ENCODE data around the gene COPB2. TPM values are rescaled to one million over a fixed set of nuclear protein-coding genes. Genes with fewer than 3 reads are reported as not detected.
"Not testable (repeated sequence)": the region's sequence is repeated elsewhere in the genome, so short reads cannot be mapped to it uniquely, and the experiment has no call there.

COPB2 gene
- total RNA-seq, 1 donor from 2014 or later: 103 TPM

GRCh38 chr3:139357899-139358298 is 31.5 kb downstream of the COPB2 start:
- DNase-seq: no peak
- intact Hi-C loops (cut with micrococcal nuclease): loop anchor here (1.0 to 10.0 kb wide), 4 partner anchors 14 to 1173 kb away; partner anchors contain the start of genes ARMC8, CEP70, COPB2 and MRPS22
- no peaks in the 10 kb centered on the region for H3K27me3 Mint-ChIP-seq
- no peak overlapping the region for H3K4me3 Mint-ChIP-seq
- H3K4me1 Mint-ChIP-seq: peaks cover 16% of the 10 kb centered on the region
- peak overlapping the region; percentile 49 for H3K27ac Mint-ChIP-seq
- H3K36me3 Mint-ChIP-seq (ENCODE audit: low read depth): peaks cover 81% of the 10 kb centered on the region
- no peaks in the 10 kb centered on the region for H3K9me3 Mint-ChIP-seq

- H3K27me3 Mint-ChIP-seq: no peaks in the 10 kb centered on the region
- peaks cover 16% of the 10 kb centered on the region for H3K4me1 Mint-ChIP-seq
- H3K36me3 Mint-ChIP-seq (ENCODE audit: low read depth): peaks cover 82% of the 10 kb centered on the region
- DNase-seq: no peak
- H3K4me3 Mint-ChIP-seq: no peak overlapping the region
- H3K9me3 Mint-ChIP-seq: no peaks in the 10 kb centered on the region
- intact Hi-C loops (cut with micrococcal nuclease): loop anchor here (10.0 kb wide), 2 partner anchors 761 to 1171 kb away; partner anchors contain the start of genes ARMC8 and CEP70
- H3K27ac Mint-ChIP-seq: no peak overlapping the region
These were observed 33.6 kb downstream of the COPB2 start for GRCh38 chr3:139355891-139356290.

DNA sequence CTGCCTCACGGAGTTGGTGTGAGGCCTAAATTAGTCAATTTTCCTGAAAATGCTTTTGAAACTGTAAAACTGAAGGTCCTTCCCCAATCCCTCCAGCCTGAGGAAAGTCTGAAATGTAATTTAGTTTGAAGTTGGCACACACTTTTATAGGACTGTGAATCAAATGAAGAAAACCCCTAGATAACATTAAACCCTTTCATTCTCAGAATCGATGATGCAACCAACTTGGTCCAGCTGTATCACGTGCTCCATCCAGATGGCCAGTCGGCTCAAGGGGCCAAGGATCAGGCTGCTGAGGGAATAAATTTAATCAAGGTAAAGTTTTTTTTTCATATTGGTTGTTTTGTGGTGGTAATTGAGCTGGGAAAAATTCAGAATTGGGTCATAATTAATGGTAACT is 34.0 kb downstream of the COPB2 start:
- Mint-ChIP-seq H3K4me3 (no peak overlapping the region), H3K36me3 (ENCODE audit: low read depth) (peaks cover 82% of the 10 kb centered on the region), H3K4me1 (peaks cover 16% of the 10 kb centered on the region), H3K9me3 (no peaks in the 10 kb centered on the region), H3K27me3 (no peaks in the 10 kb centered on the region), H3K27ac (no peak overlapping the region)
- no peak for DNase-seq
- intact Hi-C loops (cut with micrococcal nuclease): loop anchor here (10.0 kb wide), 2 partner anchors 761 to 1171 kb away; partner anchors contain the start of genes ARMC8 and CEP70

DNA sequence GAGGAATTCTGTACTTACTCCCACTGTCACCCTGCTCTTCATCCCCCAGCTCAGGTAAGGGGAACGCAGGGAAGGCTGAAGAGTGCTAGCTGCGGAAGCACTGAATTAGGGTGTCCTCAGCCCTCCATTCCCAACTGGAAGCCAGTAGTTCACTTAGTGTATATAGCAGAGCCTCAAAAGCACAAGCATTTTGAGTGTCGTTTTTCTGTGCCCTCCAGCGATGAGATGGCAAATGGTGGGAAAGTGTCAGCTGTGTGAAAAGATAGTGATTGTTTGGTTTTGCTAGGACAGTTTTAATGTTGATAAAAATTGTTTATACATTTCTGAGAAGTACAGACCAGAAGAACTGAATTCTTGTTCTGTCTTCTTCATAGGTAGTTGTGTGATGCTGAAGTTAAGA is 34.8 kb downstream of the COPB2 start:
- H3K9me3 Mint-ChIP-seq: no peaks in the 10 kb centered on the region
- no peaks in the 10 kb centered on the region for H3K27me3 Mint-ChIP-seq
- no peak for DNase-seq
- H3K27ac Mint-ChIP-seq: no peak overlapping the region
- intact Hi-C loops (cut with micrococcal nuclease): loop anchor here (10.0 kb wide), 2 partner anchors 760 to 1170 kb away; partner anchors contain the start of genes ARMC8 and CEP70
- peaks cover 16% of the 10 kb centered on the region for H3K4me1 Mint-ChIP-seq
- H3K4me3 Mint-ChIP-seq: no peak overlapping the region
- H3K36me3 Mint-ChIP-seq (ENCODE audit: low read depth): peaks cover 79% of the 10 kb centered on the region

DNA sequence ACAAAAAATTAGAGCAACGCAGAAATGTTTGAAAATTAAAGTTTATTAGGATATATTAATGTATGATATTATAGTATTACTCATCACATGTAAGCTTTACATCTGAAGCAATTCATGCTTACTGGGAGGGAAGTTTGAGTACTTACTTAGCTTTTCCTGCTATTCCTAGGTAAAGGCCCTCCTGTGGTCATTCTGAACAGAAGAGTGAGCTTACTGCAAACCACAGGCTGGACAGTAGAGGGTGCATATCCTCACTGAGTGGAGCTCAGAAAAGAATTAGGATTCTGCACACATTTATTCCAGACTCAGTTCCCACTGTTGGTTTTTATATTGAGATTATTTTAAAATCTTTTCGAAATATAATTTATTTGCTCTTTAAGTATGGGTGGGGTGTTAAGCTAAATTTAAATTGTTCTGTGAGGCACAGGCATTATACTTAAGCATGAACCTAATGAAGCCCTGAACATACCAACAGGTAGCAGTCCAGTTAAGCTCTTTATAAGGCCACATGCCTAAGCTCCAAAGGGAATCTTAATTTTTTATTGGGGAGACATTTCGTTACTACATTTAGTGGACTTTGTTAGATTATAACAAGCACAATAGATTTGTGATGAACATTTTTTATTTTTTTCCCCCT is 35.4 kb downstream of the COPB2 start:
- no peak overlapping the region for H3K27ac Mint-ChIP-seq
- no peaks in the 10 kb centered on the region for H3K27me3 Mint-ChIP-seq
- intact Hi-C loops (cut with micrococcal nuclease): loop anchor here (10.0 kb wide), 2 partner anchors 759 to 1169 kb away; partner anchors contain the start of genes ARMC8 and CEP70
- DNase-seq: no peak
- H3K4me1 Mint-ChIP-seq: peaks cover 16% of the 10 kb centered on the region
- no peak overlapping the region for H3K4me3 Mint-ChIP-seq
- peaks cover 77% of the 10 kb centered on the region for H3K36me3 Mint-ChIP-seq (ENCODE audit: low read depth)
- H3K9me3 Mint-ChIP-seq: no peaks in the 10 kb centered on the region

- H3K9me3 Mint-ChIP-seq: peaks cover 6% of the 10 kb centered on the region
These were observed 42.7 kb downstream of the COPB2 start for GRCh38 chr3:139346771-139347170.

DNA sequence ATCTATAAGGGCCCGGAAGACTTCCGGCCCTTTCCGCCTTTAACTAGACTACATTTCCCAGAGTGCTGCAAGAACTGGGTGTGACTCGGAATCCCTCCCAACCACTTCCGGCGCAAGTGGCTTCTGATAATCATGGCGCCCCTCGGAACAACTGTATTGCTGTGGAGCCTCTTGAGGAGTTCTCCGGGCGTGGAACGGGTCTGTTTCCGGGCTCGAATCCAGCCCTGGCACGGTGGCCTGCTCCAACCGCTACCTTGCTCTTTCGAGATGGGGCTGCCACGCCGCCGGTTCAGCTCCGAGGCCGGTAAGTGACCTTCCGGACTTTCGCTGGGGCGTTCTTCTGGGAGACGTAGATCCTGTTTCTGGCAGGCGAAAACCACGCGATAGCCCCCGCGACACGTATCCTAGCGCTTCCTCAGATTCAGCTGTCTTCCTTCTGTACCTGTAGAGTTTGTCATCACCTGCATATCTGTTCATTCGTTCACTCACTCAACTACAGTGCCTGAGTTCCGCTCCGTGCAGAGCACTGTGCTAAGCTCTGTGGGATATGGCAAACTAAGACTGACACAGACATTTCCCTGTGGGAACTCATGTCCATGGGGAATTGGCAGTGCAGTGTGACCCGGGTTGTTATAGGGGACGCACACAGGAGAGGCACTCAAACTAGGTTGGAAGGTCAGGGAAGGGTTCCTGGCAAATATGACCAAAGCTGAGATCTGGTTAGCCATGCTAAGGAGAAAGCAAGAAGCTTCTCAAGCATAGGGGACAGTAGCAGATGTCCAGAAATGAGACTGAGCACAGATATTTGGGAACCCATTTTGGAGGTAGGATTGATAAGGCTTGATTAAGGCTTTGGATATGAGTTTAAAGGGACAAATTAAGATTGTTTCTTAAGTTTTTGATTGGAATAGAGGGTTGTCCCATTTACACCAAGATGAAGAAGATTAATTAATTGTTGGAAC is 45.3 kb downstream of the COPB2 start, which contains the start of gene MRPS22:
Gene MRPS22 (plus strand): TSS at position 126 of the 962 bp plus-strand sequence. CDS start 7 bp downstream, at position 133.
- intact Hi-C loops (cut with micrococcal nuclease): loop anchor here (1.0 to 10.0 kb wide), 4 partner anchors 14 to 509 kb away; partner anchors contain the start of genes COPB2, NMNAT3 and PIK3CB

More at GRCh38 chr3:139346771-139347170, 42.7 kb downstream of the COPB2 start:
- Mint-ChIP-seq H3K4me1 (peaks cover 5% of the 10 kb centered on the region), H3K27ac (no peak overlapping the region), H3K4me3 (no peak overlapping the region), H3K27me3 (no peaks in the 10 kb centered on the region), H3K36me3 (ENCODE audit: low read depth) (peaks cover 28% of the 10 kb centered on the region)
- DNase-seq: no peak
- intact Hi-C loops (cut with micrococcal nuclease): loop anchor here (10.0 kb wide), 1 partner anchor 512 kb away; the partner anchor contains the start of gene PIK3CB

DNA sequence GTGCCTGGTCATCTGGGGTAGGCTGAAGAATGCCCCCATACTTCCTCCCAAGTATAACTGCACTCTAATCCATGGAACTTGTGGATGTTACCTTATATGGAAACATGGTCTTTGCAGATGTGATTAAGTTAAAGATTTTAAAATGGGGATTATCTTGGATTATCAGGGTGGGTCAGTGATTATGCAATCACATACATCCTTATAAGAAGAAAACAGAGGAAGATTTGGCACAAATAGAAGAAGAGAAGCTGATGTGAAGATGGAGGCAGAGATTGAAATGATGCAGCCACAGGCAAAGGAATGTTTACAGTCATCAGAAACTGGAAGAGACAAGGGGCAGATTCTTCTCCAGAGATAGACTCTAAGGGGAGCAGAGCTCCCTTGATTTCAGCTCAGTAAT is 47.4 kb downstream of the COPB2 start:
- intact Hi-C loops (cut with micrococcal nuclease): loop anchor here (5.0 to 10.0 kb wide), 2 partner anchors 335 to 507 kb away; partner anchors contain the start of genes NMNAT3 and PIK3CB
- DNase-seq: no peak
- no peak overlapping the region for H3K27ac Mint-ChIP-seq
- no peak overlapping the region for H3K4me3 Mint-ChIP-seq
- H3K36me3 Mint-ChIP-seq (ENCODE audit: low read depth): no peaks in the 10 kb centered on the region
- peaks cover 6% of the 10 kb centered on the region for H3K9me3 Mint-ChIP-seq
- no peaks in the 10 kb centered on the region for H3K27me3 Mint-ChIP-seq
- peaks cover 17% of the 10 kb centered on the region for H3K4me1 Mint-ChIP-seq

More for the DNA sequence above, 45.3 kb downstream of the COPB2 start, which contains the start of gene MRPS22:
- H3K36me3 Mint-ChIP-seq (ENCODE audit: low read depth): peaks cover 11% of the 10 kb centered on the region
- H3K27me3 Mint-ChIP-seq: no peaks in the 10 kb centered on the region
- peaks cover 6% of the 10 kb centered on the region for H3K9me3 Mint-ChIP-seq
- no peak within 1 kb of the TSS for H3K27ac Mint-ChIP-seq
- peaks cover 13% of the 10 kb centered on the region for H3K4me1 Mint-ChIP-seq
- peak within 1 kb of the TSS; percentile 20 for H3K4me3 Mint-ChIP-seq
- DNase-seq: peak; percentile 95

- Mint-ChIP-seq H3K36me3 (ENCODE audit: low read depth) (no peaks in the 10 kb centered on the region), H3K4me1 (peaks cover 17% of the 10 kb centered on the region), H3K9me3 (peaks cover 6% of the 10 kb centered on the region), H3K4me3 (no peak overlapping the region), H3K27me3 (no peaks in the 10 kb centered on the region), H3K27ac (no peak overlapping the region)
- intact Hi-C loops (cut with micrococcal nuclease): loop anchor here (5.0 to 10.0 kb wide), 2 partner anchors 337 to 506 kb away; partner anchors contain the start of genes NMNAT3 and PIK3CB
- DNase-seq: no peak
These were observed 48.7 kb downstream of the COPB2 start for GRCh38 chr3:139340784-139341183.

DNA sequence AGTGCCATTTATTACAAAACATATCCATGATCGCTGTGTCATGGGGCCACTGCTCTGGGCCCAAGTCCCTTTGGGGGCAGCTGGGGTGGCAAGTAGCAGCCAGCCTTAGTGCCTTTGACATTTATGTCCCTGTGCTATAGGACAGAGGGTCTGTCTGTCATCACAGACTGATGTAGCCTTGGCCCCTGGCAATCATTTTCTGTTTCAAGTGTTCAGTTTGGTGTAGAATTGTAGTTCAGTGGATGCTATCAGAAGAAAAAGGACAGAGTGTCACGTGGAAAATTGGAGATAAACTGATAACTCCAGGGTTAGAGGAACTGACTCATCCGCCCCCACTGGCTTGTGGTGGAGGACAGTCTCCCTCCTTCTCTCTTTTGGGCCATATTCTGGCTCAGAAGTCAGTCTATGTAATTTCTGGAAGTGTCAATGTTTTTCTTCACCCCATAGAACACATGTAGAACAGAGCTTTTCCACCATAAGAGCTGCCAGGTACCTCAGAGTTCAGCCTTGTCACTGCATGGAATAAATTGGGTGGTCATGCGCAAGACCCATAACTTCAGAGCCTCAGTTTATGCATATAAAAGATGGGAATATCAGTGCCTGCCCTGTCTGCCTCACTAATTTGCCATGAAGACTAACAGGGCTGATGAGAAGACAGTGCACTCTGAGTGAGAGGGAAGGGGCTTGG is 50.1 kb downstream of the COPB2 start:
- peak overlapping the region; percentile 10 for H3K27ac Mint-ChIP-seq
- no peaks in the 10 kb centered on the region for H3K27me3 Mint-ChIP-seq
- intact Hi-C loops (cut with micrococcal nuclease): no loop called here
- H3K4me3 Mint-ChIP-seq: no peak overlapping the region
- DNase-seq: no peak
- H3K9me3 Mint-ChIP-seq: peaks cover 6% of the 10 kb centered on the region
- no peaks in the 10 kb centered on the region for H3K36me3 Mint-ChIP-seq (ENCODE audit: low read depth)
- peaks cover 17% of the 10 kb centered on the region for H3K4me1 Mint-ChIP-seq

DNA sequence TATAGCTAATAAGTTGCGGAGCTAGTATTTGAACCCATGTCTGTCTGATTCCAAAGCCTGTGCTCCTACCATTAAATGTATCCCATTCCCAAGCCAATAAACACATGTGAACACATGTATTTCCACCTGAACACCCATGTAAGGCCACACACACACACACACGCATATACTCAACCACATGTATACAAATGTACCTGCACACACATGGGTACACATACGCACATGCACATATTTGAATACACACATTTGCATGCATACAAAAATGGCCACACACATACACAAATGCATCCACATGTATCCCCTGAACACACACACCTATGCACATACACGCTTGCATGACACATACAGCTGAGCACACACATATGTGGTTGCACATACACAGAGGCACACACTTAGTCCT is 51.0 kb downstream of the COPB2 start:
- no peak overlapping the region for H3K4me3 Mint-ChIP-seq
- no peaks in the 10 kb centered on the region for H3K36me3 Mint-ChIP-seq (ENCODE audit: low read depth)
- no peak for DNase-seq
- peaks cover 6% of the 10 kb centered on the region for H3K9me3 Mint-ChIP-seq
- intact Hi-C loops (cut with micrococcal nuclease): no loop called here
- peaks cover 16% of the 10 kb centered on the region for H3K4me1 Mint-ChIP-seq
- no peak overlapping the region for H3K27ac Mint-ChIP-seq
- peaks cover 3% of the 10 kb centered on the region for H3K27me3 Mint-ChIP-seq

DNA sequence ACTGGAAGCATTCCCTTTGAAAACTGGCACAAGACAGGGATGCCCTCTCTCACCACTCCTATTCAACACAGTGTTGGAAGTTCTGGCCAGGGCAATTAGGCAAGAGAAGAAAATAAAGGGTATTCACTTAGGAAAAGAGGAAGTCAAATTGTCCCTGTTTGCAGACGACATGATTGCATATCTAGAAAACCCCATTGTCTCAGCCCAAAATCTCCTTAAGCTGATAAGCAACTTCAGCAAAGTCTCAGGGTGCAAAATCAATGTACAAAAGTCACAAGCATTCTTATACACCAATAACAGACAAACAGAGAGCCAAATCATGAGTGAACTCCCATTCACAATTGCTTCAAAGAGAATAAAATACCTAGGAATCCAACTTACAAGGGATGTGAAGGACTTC is 54.8 kb downstream of the COPB2 start:
- intact Hi-C loops (cut with micrococcal nuclease); H3K9me3 Mint-ChIP-seq; DNase-seq; H3K27ac Mint-ChIP-seq; H3K4me1 Mint-ChIP-seq; H3K36me3 Mint-ChIP-seq (ENCODE audit: low read depth); H3K4me3 Mint-ChIP-seq: not testable (repeated sequence)
- H3K27me3 Mint-ChIP-seq: peaks cover 25% of the 10 kb centered on the region

DNA sequence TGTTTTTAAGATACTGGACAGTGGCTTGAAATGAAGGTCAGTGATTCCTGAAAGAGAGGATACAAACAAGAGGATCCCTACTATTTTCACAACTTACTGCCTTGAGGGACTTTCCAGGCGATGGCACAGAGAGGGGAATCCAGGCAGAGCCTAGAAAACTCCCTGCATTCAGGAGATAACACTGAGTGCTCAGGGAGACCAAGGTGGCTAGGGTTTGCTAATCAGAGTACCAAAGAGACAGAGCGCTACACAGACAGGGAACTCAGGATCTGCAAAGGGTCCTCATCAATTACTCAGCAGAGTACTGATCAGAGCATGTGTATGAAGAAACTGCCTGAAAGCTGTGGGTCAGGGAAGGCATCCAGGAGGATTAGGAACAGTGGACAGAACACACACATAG is 57.4 kb downstream of the COPB2 start:
- Mint-ChIP-seq H3K36me3 (ENCODE audit: low read depth) (no peaks in the 10 kb centered on the region), H3K27ac (no peak overlapping the region), H3K4me1 (peaks cover 11% of the 10 kb centered on the region), H3K27me3 (peaks cover 30% of the 10 kb centered on the region), H3K9me3 (no peaks in the 10 kb centered on the region), H3K4me3 (no peak overlapping the region)
- intact Hi-C loops (cut with micrococcal nuclease): no loop called here
- no peak for DNase-seq

Measured in activated CD4-positive, alpha-beta T cell treated with anti-CD3 and anti-CD28 coated beads, Interleukin-2, amount 10 ng/mL, durations not matched to agents 24 days and 14 days (primary cell).